OCI-LY7 (cell line): Measurements from ENCODE around the gene BMAL1.

Source experiments
- EZH2phosphoT487 ChIP-seq: fragments of 200-600 bp; sonication (generic); IDR thresholded peaks from 2 replicates; pipeline ENCODE4 v1.6.1; 2018; ENCODE audit warnings: low read depth, borderline replicate concordance, mild to moderate bottlenecking, mixed run types, antibody characterized with exemption, low read length, moderate library complexity, mixed read lengths
- TF ChIP-seq, protein P1 (sequence below): fragments of 200-600 bp; sonication (generic); conservative IDR thresholded peaks from 2 replicates; pipeline ENCODE4 v1.5.1; 2014; ENCODE audit warnings: mild to moderate bottlenecking, antibody characterized with exemption, low read length, moderate library complexity, mixed read lengths

DNA sequence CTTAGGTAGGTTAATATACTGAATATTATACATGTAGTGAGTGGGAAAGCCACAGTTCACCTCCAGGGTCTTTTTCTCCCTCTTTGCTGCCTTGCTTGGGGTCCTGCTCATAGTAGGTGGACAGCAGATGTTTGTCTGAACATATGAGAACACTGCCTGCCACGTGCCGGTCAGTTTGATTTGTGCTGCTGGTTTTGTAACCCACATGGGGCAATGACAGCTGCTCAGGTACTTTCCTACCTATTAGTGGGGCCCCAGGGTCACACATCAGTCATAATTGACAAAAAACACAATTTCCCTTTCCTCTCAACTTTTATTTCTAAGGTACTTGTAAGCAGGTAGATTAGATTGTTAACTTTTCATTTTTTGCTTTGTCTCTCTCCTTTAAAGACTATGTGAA is 43.8 kb downstream of the BMAL1 start:
- TF ChIP-seq, protein P1, sequence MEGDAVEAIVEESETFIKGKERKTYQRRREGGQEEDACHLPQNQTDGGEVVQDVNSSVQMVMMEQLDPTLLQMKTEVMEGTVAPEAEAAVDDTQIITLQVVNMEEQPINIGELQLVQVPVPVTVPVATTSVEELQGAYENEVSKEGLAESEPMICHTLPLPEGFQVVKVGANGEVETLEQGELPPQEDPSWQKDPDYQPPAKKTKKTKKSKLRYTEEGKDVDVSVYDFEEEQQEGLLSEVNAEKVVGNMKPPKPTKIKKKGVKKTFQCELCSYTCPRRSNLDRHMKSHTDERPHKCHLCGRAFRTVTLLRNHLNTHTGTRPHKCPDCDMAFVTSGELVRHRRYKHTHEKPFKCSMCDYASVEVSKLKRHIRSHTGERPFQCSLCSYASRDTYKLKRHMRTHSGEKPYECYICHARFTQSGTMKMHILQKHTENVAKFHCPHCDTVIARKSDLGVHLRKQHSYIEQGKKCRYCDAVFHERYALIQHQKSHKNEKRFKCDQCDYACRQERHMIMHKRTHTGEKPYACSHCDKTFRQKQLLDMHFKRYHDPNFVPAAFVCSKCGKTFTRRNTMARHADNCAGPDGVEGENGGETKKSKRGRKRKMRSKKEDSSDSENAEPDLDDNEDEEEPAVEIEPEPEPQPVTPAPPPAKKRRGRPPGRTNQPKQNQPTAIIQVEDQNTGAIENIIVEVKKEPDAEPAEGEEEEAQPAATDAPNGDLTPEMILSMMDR = no peak
- no peak for TF ChIP-seq EZH2phosphoT487
